HepG2 (cell line): ENCODE measurements around the gene FCMR.

Experiments
- CBX5 ChIP-seq: sonication (generic); formaldehyde crosslinking; IDR thresholded peaks from 2 replicates; pipeline ENCODE4 v1.4.0; 2020; ENCODE audit warnings: missing genetic modification reagents, borderline replicate concordance
- CTCF ChIP-seq: sonication (generic); formaldehyde crosslinking; IDR thresholded peaks from 2 replicates; pipeline ENCODE4 v1.5.0; 2020; ENCODE audit warnings: mild to moderate bottlenecking, missing genetic modification reagents, moderate library complexity
- MEF2D ChIP-seq: sonication (generic); formaldehyde crosslinking; IDR thresholded peaks from 2 replicates; pipeline ENCODE4 v1.5.1; 2020; ENCODE audit warnings: mild to moderate bottlenecking, missing genetic modification reagents

- TF ChIP-seq MEF2D (CRISPR knock-in tag) (no peak), CTCF (CRISPR knock-in tag) (peak; percentile 82), CBX5 (CRISPR knock-in tag) (no peak)
Measured at GRCh38 chr1:206912445-206913095, 9.2 kb downstream of the FCMR start.
